H1 (cell line): ENCODE data around the gene KHSRP. TPM values are rescaled to one million over a fixed set of nuclear protein-coding genes. Genes with fewer than 3 reads are reported as not detected.

ENCODE experiments used
- CTCF ChIA-PET: fragments of 300-600 bp; sonication (Branson Sonifier 250); formaldehyde crosslinking; loops from one replicate; lab custom pipeline; 2021; ENCODE audit not compliant: partially characterized antibody; lab: Charles Lee
- POLR2A ChIA-PET: fragments of 300-600 bp; sonication (Branson Sonifier 250); formaldehyde crosslinking; loops from one replicate; lab custom pipeline; 2021; ENCODE audit warnings: inconsistent platforms; ENCODE audit not compliant: partially characterized antibody; lab: Charles Lee
- DNase-seq, 2 experiments: peaks; one replicate each; pipeline versions ENCODE4 v3.0.0 to v3.0.0-alpha.2; 2010 to 2022; ENCODE audit warnings: low spot score in 2 of 2, low read depth in 1 of 2, mixed read lengths in 1 of 2
- FAIRE-seq: peaks from 2 replicates; lab custom pipeline; 2011; peaks lifted over from hg19 to GRCh38; lab: Jason Lieb, UNC
- H2AFZ ChIP-seq: 2 replicates; pipeline ENCODE4 v1.8.1; 2012; ENCODE audit warnings: low read length, inconsistent platforms
- H2AK5ac ChIP-seq: 2 replicates; pipeline ENCODE4 v1.6.1; 2013; ENCODE audit warnings: low read depth, low read length
- H2BK120ac ChIP-seq: replicated peaks from 2 replicates; pipeline ENCODE3; 2013; ENCODE audit warnings: low read depth, low read length, inconsistent platforms
- H2BK12ac ChIP-seq: 2 replicates; pipeline ENCODE4 v1.6.1; 2013; ENCODE audit warnings: low read depth, low read length
- H2BK15ac ChIP-seq: 2 replicates; pipeline ENCODE4 v1.6.1; 2013; ENCODE audit warnings: low read length
- H2BK20ac ChIP-seq: 2 replicates; pipeline ENCODE4 v1.6.1; 2013; ENCODE audit warnings: low read length
- H2BK5ac ChIP-seq: 2 replicates; pipeline ENCODE4 v1.6.1; 2013; ENCODE audit warnings: low read depth, low read length
- H3K14ac ChIP-seq: 2 replicates; pipeline ENCODE4 v1.6.1; 2013; ENCODE audit warnings: inconsistent platforms; ENCODE audit not compliant: insufficient read length
- H3K18ac ChIP-seq: 2 replicates; pipeline ENCODE4 v1.6.1; 2013; ENCODE audit warnings: low read length; ENCODE audit errors: extremely low read depth
- H3K23ac ChIP-seq: 2 replicates; pipeline ENCODE4 v1.6.1; 2013; ENCODE audit warnings: inconsistent platforms; ENCODE audit not compliant: insufficient read length
- H3K23me2 ChIP-seq: 2 replicates; pipeline ENCODE4 v1.6.1; 2013; ENCODE audit warnings: low read depth, low read length
- H3K27ac ChIP-seq: 2 replicates; pipeline ENCODE4 v1.6.1; 2011; ENCODE audit warnings: low read depth, low read length, inconsistent platforms
- H3K27me3 ChIP-seq, 4 experiments: replicated peaks in 1 of 4; 1 replicate in 1 of 4; 2 replicates in 3 of 4; pipeline versions ENCODE4 v1.6.1 to v1.8.1; 2011 to 2013; ENCODE audit warnings: low read length in 3 of 4, mild to moderate bottlenecking in 3 of 4, inconsistent platforms in 2 of 4, mixed read lengths in 2 of 4, moderate library complexity in 1 of 4; ENCODE audit not compliant: control insufficient read depth in 3 of 4, insufficient read depth in 3 of 4; ENCODE audit errors: extremely low read depth in 1 of 4
- H3K36me3 ChIP-seq, 4 experiments: 2 replicates each; pipeline versions ENCODE4 v1.6.1 to v1.8.1; 2011 to 2013; ENCODE audit warnings: mild to moderate bottlenecking in 4 of 4, low read length in 3 of 4, moderate library complexity in 2 of 4, control low read depth in 1 of 4, inconsistent platforms in 1 of 4; ENCODE audit not compliant: insufficient read depth in 4 of 4, control insufficient read depth in 2 of 4
- H3K4ac ChIP-seq: replicated peaks from 2 replicates; pipeline ENCODE3; 2013; ENCODE audit warnings: low read length, low read depth, mixed read lengths, inconsistent platforms; ENCODE audit not compliant: insufficient read length
- H3K4me1 ChIP-seq, 4 experiments: replicated peaks in 1 of 4; 1 replicate in 1 of 4; 2 replicates in 3 of 4; pipeline versions ENCODE4 v1.6.1 to v1.8.1; 2011 to 2013; ENCODE audit warnings: low read length in 3 of 4, inconsistent platforms in 2 of 4, mixed read lengths in 1 of 4; ENCODE audit not compliant: insufficient read depth in 4 of 4, control insufficient read depth in 3 of 4
- H3K4me2 ChIP-seq, 2 experiments: 2 replicates each; pipeline versions ENCODE4 v1.6.1 to v1.8.1; 2011 to 2013; ENCODE audit warnings: low read depth in 2 of 2, low read length in 2 of 2, control low read depth in 1 of 2, inconsistent platforms in 1 of 2, mild to moderate bottlenecking in 1 of 2; ENCODE audit not compliant: insufficient read depth in 1 of 2
- H3K4me3 ChIP-seq, 4 experiments: fragments of 200-600, 300-600 bp in 1 of 4; sonication (generic), shearing (Covaris generic), sonication (Bioruptor Twin) in 1 of 4; 2 replicates each; pipeline versions ENCODE4 v1.5.1 to v1.8.1; 2011 to 2016; ENCODE audit warnings: low read length in 4 of 4, low read depth in 3 of 4, control low read depth in 2 of 4, inconsistent platforms in 2 of 4, mild to moderate bottlenecking in 2 of 4, mixed read lengths in 1 of 4, moderate library complexity in 1 of 4; ENCODE audit not compliant: insufficient read depth in 2 of 4; ENCODE audit errors: extremely low read depth in 1 of 4
- H3K56ac ChIP-seq: replicated peaks from 2 replicates; pipeline ENCODE3; 2013; ENCODE audit warnings: low read depth, mild to moderate bottlenecking, mixed read lengths, low read length, inconsistent platforms; ENCODE audit not compliant: insufficient read length
- H3K79me1 ChIP-seq: 2 replicates; pipeline ENCODE4 v1.6.1; 2013; ENCODE audit warnings: low read depth, low read length, control low read depth
- H3K79me2 ChIP-seq, 2 experiments: 2 replicates each; pipeline versions ENCODE4 v1.6.1 to v1.8.1; 2012 to 2013; ENCODE audit warnings: low read length in 2 of 2, mild to moderate bottlenecking in 2 of 2, inconsistent platforms in 1 of 2; ENCODE audit not compliant: insufficient read depth in 2 of 2, control insufficient read depth in 1 of 2
- H3K9ac ChIP-seq, 4 experiments: replicated peaks in 1 of 4; 1 replicate in 1 of 4; 2 replicates in 3 of 4; pipeline versions ENCODE4 v1.6.1 to v1.8.1; 2011 to 2013; ENCODE audit warnings: low read depth in 3 of 4, low read length in 3 of 4, control low read depth in 2 of 4, mild to moderate bottlenecking in 2 of 4, moderate library complexity in 2 of 4, inconsistent platforms in 1 of 4; ENCODE audit errors: extremely low read depth in 1 of 4
- H3K9me3 ChIP-seq, 2 experiments: 2 replicates each; pipeline versions ENCODE4 v1.6.1 to v1.8.1; 2012 to 2013; ENCODE audit warnings: mild to moderate bottlenecking in 2 of 2, moderate library complexity in 2 of 2, control low read depth in 1 of 2, inconsistent platforms in 1 of 2, low read depth in 1 of 2, low read length in 1 of 2, mixed read lengths in 1 of 2; ENCODE audit not compliant: insufficient read depth in 2 of 2
- H4K20me1 ChIP-seq, 2 experiments: replicated peaks in 1 of 2; 2 replicates each; pipeline versions ENCODE3 to v1.8.1; 2011 to 2013; ENCODE audit warnings: inconsistent platforms in 2 of 2, low read length in 2 of 2, mild to moderate bottlenecking in 1 of 2; ENCODE audit not compliant: insufficient read depth in 2 of 2, control insufficient read depth in 1 of 2
- H4K5ac ChIP-seq: 2 replicates; pipeline ENCODE4 v1.6.1; 2013; ENCODE audit warnings: low read length, low read depth, mixed read lengths, inconsistent platforms; ENCODE audit not compliant: insufficient read length
- H4K8ac ChIP-seq: 2 replicates; pipeline ENCODE4 v1.8.0; 2013; ENCODE audit warnings: mild to moderate bottlenecking, moderate library complexity, low read length, inconsistent platforms; ENCODE audit not compliant: insufficient read depth; ENCODE audit errors: extremely low read depth
- H4K91ac ChIP-seq: replicated peaks from 2 replicates; pipeline ENCODE3; 2013; ENCODE audit warnings: low read length, mixed read lengths, inconsistent platforms; ENCODE audit not compliant: insufficient read length
- BRCA1 ChIP-seq: IDR thresholded peaks from 2 replicates; pipeline ENCODE4 v1.6.1; 2012; ENCODE audit warnings: low read depth, low read length, improper control_type of control experiment
- CTCF ChIP-seq, 3 experiments: IDR thresholded peaks; 1 replicate in 2 of 3; 2 replicates in 1 of 3; pipeline versions ENCODE4 v1.5.1 to v1.6.1; 2011; ENCODE audit warnings: low read length in 3 of 3, mild to moderate bottlenecking in 3 of 3, inconsistent platforms in 2 of 3, low read depth in 1 of 3, moderate library complexity in 1 of 3; ENCODE audit not compliant: insufficient read depth in 1 of 3; ENCODE audit errors: control extremely low read depth in 1 of 3
- JUN ChIP-seq: IDR thresholded peaks from 2 replicates; pipeline ENCODE4 v1.6.1; 2011; ENCODE audit warnings: low read depth, mild to moderate bottlenecking, improper control_type of control experiment, low read length
- JUND ChIP-seq: IDR thresholded peaks from 2 replicates; pipeline ENCODE4 v1.6.1; 2011; ENCODE audit warnings: mild to moderate bottlenecking, improper control_type of control experiment, low read length
- KDM4A ChIP-seq: IDR thresholded peaks from one replicate; pipeline ENCODE4 v1.7.1; 2012; ENCODE audit warnings: low read depth, mild to moderate bottlenecking, moderate library complexity, low read length, inconsistent platforms; ENCODE audit not compliant: severe bottlenecking
- NANOG ChIP-seq: IDR thresholded peaks from 2 replicates; pipeline ENCODE4 v1.6.1; 2011; ENCODE audit warnings: low read length, low read depth, mild to moderate bottlenecking, inconsistent platforms; ENCODE audit not compliant: insufficient read depth, poor library complexity, severe bottlenecking
- POLR2A ChIP-seq, 2 experiments: IDR thresholded peaks; 1 replicate in 1 of 2; 2 replicates in 1 of 2; pipeline ENCODE4 v1.6.1; 2011; ENCODE audit warnings: low read depth in 2 of 2, low read length in 2 of 2, mild to moderate bottlenecking in 2 of 2; ENCODE audit errors: control extremely low read depth in 1 of 2
- RBBP5 ChIP-seq: IDR thresholded peaks from 2 replicates; pipeline ENCODE4 v1.7.1; 2012; ENCODE audit warnings: low read depth, mild to moderate bottlenecking, inconsistent platforms, low read length, moderate library complexity, borderline replicate concordance
- RFX5 ChIP-seq: IDR thresholded peaks from 2 replicates; pipeline ENCODE4 v1.6.1; 2011; ENCODE audit warnings: low read depth, low read length, improper control_type of control experiment, borderline replicate concordance
- RXRA ChIP-seq: IDR thresholded peaks from 2 replicates; pipeline ENCODE4 v1.6.1; 2011; ENCODE audit warnings: low read depth, mild to moderate bottlenecking, low read length, moderate library complexity; ENCODE audit not compliant: insufficient read depth
- SAP30 ChIP-seq: fragments of 300-600 bp; sonication (generic); IDR thresholded peaks from 2 replicates; pipeline ENCODE4 v1.7.1; 2012; ENCODE audit warnings: low read length, moderate library complexity, mild to moderate bottlenecking, inconsistent platforms; ENCODE audit not compliant: insufficient read depth, insufficient replicate concordance
- WGBS, 2 experiments: shearing (Covaris generic) in 1 of 2; methylation state at CpG; one replicate each; pipeline versions ENCODE4 v1.1.6 to v1.1.7; 2013 to 2015; ENCODE audit warnings: low lambda C conversion rate in 2 of 2, mixed read lengths in 2 of 2, inconsistent platforms in 1 of 2, low coverage in 1 of 2, missing lambda C conversion rate in 1 of 2; ENCODE audit not compliant: insufficient replicate concordance in 2 of 2, insufficient coverage in 1 of 2, insufficient read length in 1 of 2; ENCODE audit errors: extremely low coverage in 1 of 2, missing lambda C conversion rate in 1 of 2; 5-methylcytosine and 5-hydroxymethylcytosine counted together
- polyA plus RNA-seq, 7 experiments: library from polyadenylated mRNA; depleted of rRNA in 3 of 7; stranded (reverse) in 5 of 7; unstranded in 2 of 7; fragments of >200 nt in 5 of 7; fragments of 200-250 nt in 2 of 7; gene quantifications; 1 replicate in 5 of 7; 2 replicates in 1 of 7; 4 replicates in 1 of 7; pipeline versions ENCODE4 v1.2.1 to v1.2.3, GENCODE V29; 2011 to 2013; ENCODE audit warnings: missing spikeins in 2 of 7, mixed read lengths in 2 of 7
- total RNA-seq: library from RNA; stranded (reverse); fragmentation: NEBNext Ultra II Directional; extraction: Animal tissue kit (Norgen Biotek cat#: 25700); gene quantifications from 2 replicates; pipeline ENCODE4 v1.2.1, GENCODE V29; 2021

The KHSRP gene
- total and polyA plus RNA-seq, 2 of the 8 experiments (the other 6 are each of a cell fraction or from before 2014, with no cell fraction given) = 143 to 573 TPM

GRCh38 chr19:6418562-6418932 lies 6.1 kb downstream of the KHSRP start:
- Histone ChIP-seq H2BK20ac (no peak overlapping the region), H3K23ac (no peak overlapping the region), H3K23me2 (peaks cover 4% of the 10 kb centered on the region; the same call in 1 of the 2 replicates), H3K36me3 (peaks cover 51 to 85% (median 78%) of the 10 kb centered on the region in 4 experiments), H3K14ac (no peak overlapping the region), H4K5ac (no peak overlapping the region), H4K8ac (no peak overlapping the region), H3K79me2 (peaks cover 28 to 62% of the 10 kb centered on the region in 2 experiments), H2BK120ac (no peak overlapping the region), H2BK15ac (no peak overlapping the region), H2AK5ac (no peak overlapping the region), H3K4me2 (no peak overlapping the region), H2BK5ac (no peak overlapping the region; the same call in 1 of the 2 replicates), H3K4me1 (peaks cover 0 to 4% (median 2%) of the 10 kb centered on the region in 4 experiments; a peak in 3 of 7 replicates), H3K9me3 (no peaks in the 10 kb centered on the region), H3K4me3 (no peak overlapping the region), H3K18ac (no peak overlapping the region), H3K27ac (no peak overlapping the region), H2AFZ (no peak overlapping the region), H3K4ac (no peak overlapping the region), H3K9ac (no peak overlapping the region), H4K91ac (no peak overlapping the region), H3K56ac (no peak overlapping the region), H3K27me3 (no peaks in the 10 kb centered on the region), H4K20me1 (peaks cover 50 to 73% of the 10 kb centered on the region in 2 experiments), H2BK12ac (no peak overlapping the region), H3K79me1 (peaks cover 20% of the 10 kb centered on the region)
- DNase-seq = no peak
- CTCF ChIA-PET = interaction anchor here (0.6 to 0.8 kb wide), 2 partner anchors 196 to 229 kb away, joined by 3 read pairs; no protein-coding TSS in a partner anchor
- FAIRE-seq = no peak
- WGBS, 2 experiments = 97% methylated on average over 19 of the region's 19 CpGs; no CpG with 5 or more reads in 1 of the 2 experiments
- POLR2A ChIA-PET = interaction anchor here (0.8 to 1.5 kb wide), 4 partner anchors 15 to 55 kb away, joined by 3 to 6 read pairs (median 4); partner anchors contain the start of gene ALKBH7
- TF ChIP-seq JUND (no peak), RBBP5 (no peak), RXRA (no peak), NANOG (no peak), POLR2A (IDR thresholded peaks at IDR 0.05; ENCODE audit: control extremely low read depth in 1 of 2, low read depth in 2 of 2, low read length in 2 of 2) (no peak), RFX5 (no peak), CTCF (IDR thresholded peaks at IDR 0.05; ENCODE audit: control extremely low read depth in 1 of 3, insufficient read depth in 1 of 3, low read depth in 1 of 3, low read length in 3 of 3) (no peak), KDM4A (no peak), SAP30 (no peak), JUN (no peak), BRCA1 (no peak)
